ENCODE results near the gene HAUS5.

- TF ChIP-seq POLR2AphosphoS5 (IDR thresholded peaks at IDR 0.05) (no peak), CTCF (IDR thresholded peaks at IDR 0.05; ENCODE audit: poor library complexity, severe bottlenecking) (no peak), TAF1 (IDR thresholded peaks at IDR 0.05; ENCODE audit: low read depth) (no peak), SMC3 (conservative IDR thresholded peaks at IDR 0.05; ENCODE audit: poor library complexity) (no peak), RAD21 (conservative IDR thresholded peaks at IDR 0.05) (no peak), EP300 (conservative IDR thresholded peaks at IDR 0.05; ENCODE audit: poor library complexity, severe bottlenecking) (no peak)
These were observed 4.3 kb upstream of the HAUS5 start for GRCh38 chr19:35608251-35608650.
